H1 (cell line): Measurements from ENCODE around the gene CSAD. TPM values are rescaled to one million over a fixed set of nuclear protein-coding genes. Genes with fewer than 3 reads are reported as not detected.

ENCODE experiments used
- BACH1 ChIP-seq: IDR thresholded peaks from 2 replicates; pipeline ENCODE4 v1.6.1; 2012; ENCODE audit warnings: low read length, improper control_type of control experiment
- CBX8 ChIP-seq: fragments of 300-800, 300-1000 bp; sonication (generic); IDR thresholded peaks from 2 replicates; pipeline ENCODE4 v1.7.1; 2016; ENCODE audit warnings: low read depth, low read length, borderline replicate concordance
- EGR1 ChIP-seq: IDR thresholded peaks from 2 replicates; pipeline ENCODE4 v1.6.1; 2011; ENCODE audit warnings: low read depth, low read length, borderline replicate concordance
- EP300 ChIP-seq, 2 experiments: IDR thresholded peaks; 1 replicate in 1 of 2; 2 replicates in 1 of 2; pipeline ENCODE4 v1.6.1; 2011 to 2012; ENCODE audit warnings: low read depth in 2 of 2, low read length in 2 of 2, mild to moderate bottlenecking in 2 of 2, borderline replicate concordance in 1 of 2, inconsistent platforms in 1 of 2, moderate library complexity in 1 of 2
- EZH2 ChIP-seq: fragments of 200-600 bp; sonication (generic); IDR thresholded peaks from 2 replicates; pipeline ENCODE4 v1.7.1; 2012; ENCODE audit warnings: low read depth, mild to moderate bottlenecking, moderate library complexity, low read length, inconsistent platforms; ENCODE audit not compliant: severe bottlenecking
- MAFK ChIP-seq: IDR thresholded peaks from 2 replicates; pipeline ENCODE4 v1.6.1; 2012; ENCODE audit warnings: low read depth, mild to moderate bottlenecking, improper control_type of control experiment, low read length
- NANOG ChIP-seq: IDR thresholded peaks from 2 replicates; pipeline ENCODE4 v1.6.1; 2011; ENCODE audit warnings: low read length, low read depth, mild to moderate bottlenecking, inconsistent platforms; ENCODE audit not compliant: insufficient read depth, poor library complexity, severe bottlenecking
- POLR2A ChIP-seq, 2 experiments: IDR thresholded peaks; 1 replicate in 1 of 2; 2 replicates in 1 of 2; pipeline ENCODE4 v1.6.1; 2011; ENCODE audit warnings: low read depth in 2 of 2, low read length in 2 of 2, mild to moderate bottlenecking in 2 of 2; ENCODE audit errors: control extremely low read depth in 1 of 2
- RAD21 ChIP-seq, 2 experiments: IDR thresholded peaks in 1 of 2; conservative IDR thresholded peaks in 1 of 2; 2 replicates each; pipeline ENCODE4 v1.6.1; 2011; ENCODE audit warnings: low read depth in 2 of 2, low read length in 2 of 2, improper control_type of control experiment in 1 of 2, inconsistent platforms in 1 of 2, mild to moderate bottlenecking in 1 of 2, moderate library complexity in 1 of 2
- SIX5 ChIP-seq: IDR thresholded peaks from 2 replicates; pipeline ENCODE4 v1.6.1; 2011; ENCODE audit warnings: mild to moderate bottlenecking, low read depth, low read length
- SP1 ChIP-seq: IDR thresholded peaks from 2 replicates; pipeline ENCODE4 v1.6.1; 2011; ENCODE audit warnings: low read depth, low read length
- SRF ChIP-seq: IDR thresholded peaks from 2 replicates; pipeline ENCODE4 v1.6.1; 2011; ENCODE audit warnings: mild to moderate bottlenecking, low read depth, low read length, moderate library complexity
- TAF1 ChIP-seq: IDR thresholded peaks from 2 replicates; pipeline ENCODE4 v1.6.1; 2011; ENCODE audit warnings: mild to moderate bottlenecking, low read depth, low read length
- TEAD4 ChIP-seq: IDR thresholded peaks from 2 replicates; pipeline ENCODE4 v1.6.1; 2012; ENCODE audit warnings: low read depth, low read length, inconsistent platforms, mixed read lengths
- ZNF274 ChIP-seq: IDR thresholded peaks from 2 replicates; pipeline ENCODE4 v1.7.0; 2012; ENCODE audit warnings: low read length, borderline replicate concordance; ENCODE audit errors: extremely low read depth
- polyA plus RNA-seq, 7 experiments: library from polyadenylated mRNA; depleted of rRNA in 3 of 7; stranded (reverse) in 5 of 7; unstranded in 2 of 7; fragments of >200 nt in 5 of 7; fragments of 200-250 nt in 2 of 7; gene quantifications; 1 replicate in 5 of 7; 2 replicates in 1 of 7; 4 replicates in 1 of 7; pipeline versions ENCODE4 v1.2.1 to v1.2.3, GENCODE V29; 2011 to 2013; ENCODE audit warnings: missing spikeins in 2 of 7, mixed read lengths in 2 of 7
- total RNA-seq: library from RNA; stranded (reverse); fragmentation: NEBNext Ultra II Directional; extraction: Animal tissue kit (Norgen Biotek cat#: 25700); gene quantifications from 2 replicates; pipeline ENCODE4 v1.2.1, GENCODE V29; 2021
- TF ChIP-seq, protein P1 (sequence below): IDR thresholded peaks from 2 replicates; pipeline ENCODE4 v1.6.1; 2011; ENCODE audit warnings: low read length, improper control_type of control experiment
- TF ChIP-seq, protein P2 (sequence below): IDR thresholded peaks from 2 replicates; pipeline ENCODE4 v1.6.1; 2011; ENCODE audit warnings: low read depth, mild to moderate bottlenecking, low read length; ENCODE audit not compliant: insufficient read depth
- TF ChIP-seq, protein P3 (sequence below), 3 experiments: IDR thresholded peaks; 1 replicate in 2 of 3; 2 replicates in 1 of 3; pipeline versions ENCODE4 v1.5.1 to v1.6.1; 2011; ENCODE audit warnings: low read length in 3 of 3, mild to moderate bottlenecking in 3 of 3, inconsistent platforms in 2 of 3, low read depth in 1 of 3, moderate library complexity in 1 of 3; ENCODE audit not compliant: insufficient read depth in 1 of 3; ENCODE audit errors: control extremely low read depth in 1 of 3
- TF ChIP-seq, protein P4 (sequence below): IDR thresholded peaks from 2 replicates; pipeline ENCODE4 v1.6.1; 2012; ENCODE audit warnings: inconsistent platforms

The CSAD gene
- total and polyA plus RNA-seq, 2 of the 8 experiments (the other 6 are each of a cell fraction or from before 2014, with no cell fraction given) = 8.8 to 11.3 TPM

DNA sequence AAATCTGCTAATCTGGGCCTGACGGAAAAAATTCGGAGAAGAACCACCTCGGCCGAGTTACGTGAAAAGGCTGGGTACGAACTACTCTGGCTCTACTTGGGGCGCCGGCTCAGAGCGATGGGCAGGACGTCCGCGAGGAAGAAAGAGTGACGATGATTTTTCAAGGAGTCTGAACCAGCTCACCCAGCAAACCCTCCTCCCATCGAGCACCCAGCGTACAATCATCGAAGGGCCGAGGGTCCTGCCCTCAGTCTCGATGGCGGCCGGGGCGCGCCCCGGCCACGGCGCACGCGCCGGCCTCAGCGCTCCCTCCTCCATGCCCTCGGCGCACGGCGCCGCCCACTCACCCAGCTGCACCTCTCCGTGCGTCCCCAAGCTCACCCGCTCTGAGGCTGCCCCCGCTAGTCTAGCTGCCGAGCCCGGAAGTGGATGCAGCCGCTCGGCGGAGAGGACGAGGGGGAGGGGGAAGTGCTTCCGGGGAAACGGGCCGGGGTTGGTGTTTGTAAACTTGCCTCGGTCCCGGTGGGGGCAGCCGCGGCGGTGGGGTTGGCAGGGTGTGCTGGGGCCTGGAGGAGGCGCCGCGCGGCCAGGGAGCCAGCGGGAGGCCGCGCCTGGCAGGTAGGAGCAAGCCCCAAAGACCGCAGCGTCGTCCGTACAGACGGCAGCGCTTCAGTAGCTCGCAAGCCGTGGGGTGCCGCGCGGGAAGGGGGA is at the start of gene CSAD, which contains the start of gene ZNF740 (continued):
- TF ChIP-seq EP300 (IDR thresholded peaks at IDR 0.05; ENCODE audit: borderline replicate concordance in 1 of 2, low read depth in 2 of 2, low read length in 2 of 2) (peak in 1 of 2 experiments; percentile 56; a peak in 1 of 3 replicates), RAD21 (IDR thresholded peaks at IDR 0.05 in 1 of 2, conservative IDR thresholded peaks at IDR 0.05 in 1 of 2; ENCODE audit: low read depth in 2 of 2, low read length in 2 of 2) (no peak), SRF (no peak), BACH1 (no peak), CBX8 (no peak), NANOG (no peak), SP1 (no peak), EGR1 (peak; percentile 97), POLR2A (IDR thresholded peaks at IDR 0.05; ENCODE audit: control extremely low read depth in 1 of 2, low read depth in 2 of 2, low read length in 2 of 2) (peak in 1 of 2 experiments; percentile 52; a peak in 1 of 3 replicates), TAF1 (peak; percentile 14; the same call in 1 of the 2 replicates), SIX5 (peak; percentile 7; the same call in 1 of the 2 replicates), EZH2 (no peak), ZNF274 (no peak), MAFK (no peak), TEAD4 (no peak)
- TF ChIP-seq, protein P1, sequence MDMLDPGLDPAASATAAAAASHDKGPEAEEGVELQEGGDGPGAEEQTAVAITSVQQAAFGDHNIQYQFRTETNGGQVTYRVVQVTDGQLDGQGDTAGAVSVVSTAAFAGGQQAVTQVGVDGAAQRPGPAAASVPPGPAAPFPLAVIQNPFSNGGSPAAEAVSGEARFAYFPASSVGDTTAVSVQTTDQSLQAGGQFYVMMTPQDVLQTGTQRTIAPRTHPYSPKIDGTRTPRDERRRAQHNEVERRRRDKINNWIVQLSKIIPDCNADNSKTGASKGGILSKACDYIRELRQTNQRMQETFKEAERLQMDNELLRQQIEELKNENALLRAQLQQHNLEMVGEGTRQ = no peak
- TF ChIP-seq, protein P2, sequence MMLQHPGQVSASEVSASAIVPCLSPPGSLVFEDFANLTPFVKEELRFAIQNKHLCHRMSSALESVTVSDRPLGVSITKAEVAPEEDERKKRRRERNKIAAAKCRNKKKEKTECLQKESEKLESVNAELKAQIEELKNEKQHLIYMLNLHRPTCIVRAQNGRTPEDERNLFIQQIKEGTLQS = no peak
- TF ChIP-seq, protein P3, sequence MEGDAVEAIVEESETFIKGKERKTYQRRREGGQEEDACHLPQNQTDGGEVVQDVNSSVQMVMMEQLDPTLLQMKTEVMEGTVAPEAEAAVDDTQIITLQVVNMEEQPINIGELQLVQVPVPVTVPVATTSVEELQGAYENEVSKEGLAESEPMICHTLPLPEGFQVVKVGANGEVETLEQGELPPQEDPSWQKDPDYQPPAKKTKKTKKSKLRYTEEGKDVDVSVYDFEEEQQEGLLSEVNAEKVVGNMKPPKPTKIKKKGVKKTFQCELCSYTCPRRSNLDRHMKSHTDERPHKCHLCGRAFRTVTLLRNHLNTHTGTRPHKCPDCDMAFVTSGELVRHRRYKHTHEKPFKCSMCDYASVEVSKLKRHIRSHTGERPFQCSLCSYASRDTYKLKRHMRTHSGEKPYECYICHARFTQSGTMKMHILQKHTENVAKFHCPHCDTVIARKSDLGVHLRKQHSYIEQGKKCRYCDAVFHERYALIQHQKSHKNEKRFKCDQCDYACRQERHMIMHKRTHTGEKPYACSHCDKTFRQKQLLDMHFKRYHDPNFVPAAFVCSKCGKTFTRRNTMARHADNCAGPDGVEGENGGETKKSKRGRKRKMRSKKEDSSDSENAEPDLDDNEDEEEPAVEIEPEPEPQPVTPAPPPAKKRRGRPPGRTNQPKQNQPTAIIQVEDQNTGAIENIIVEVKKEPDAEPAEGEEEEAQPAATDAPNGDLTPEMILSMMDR (IDR thresholded peaks at IDR 0.05; ENCODE audit: control extremely low read depth in 1 of 3, insufficient read depth in 1 of 3, low read depth in 1 of 3, low read length in 3 of 3) = no peak
- TF ChIP-seq, protein P4, sequence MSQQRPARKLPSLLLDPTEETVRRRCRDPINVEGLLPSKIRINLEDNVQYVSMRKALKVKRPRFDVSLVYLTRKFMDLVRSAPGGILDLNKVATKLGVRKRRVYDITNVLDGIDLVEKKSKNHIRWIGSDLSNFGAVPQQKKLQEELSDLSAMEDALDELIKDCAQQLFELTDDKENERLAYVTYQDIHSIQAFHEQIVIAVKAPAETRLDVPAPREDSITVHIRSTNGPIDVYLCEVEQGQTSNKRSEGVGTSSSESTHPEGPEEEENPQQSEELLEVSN = peak; percentile 68
